Stimulated activated CD4-positive, alpha-beta T cell treated with anti-CD3 and anti-CD28 coated beads, Interleukin-12 subunit alpha, Interleukin-12 subunit beta, amount 100 ng/mL, for 24 hours (primary cell): ENCODE results near the gene TMEM154.
"Not testable (repeated sequence)": the region's sequence is repeated elsewhere in the genome, so short reads cannot be mapped to it uniquely, and the experiment has no call there.

Experiments
- DNase-seq, 2 experiments: peaks; one replicate each; pipeline ENCODE4 v3.0.0-alpha.2; 2020; ENCODE audit warnings: low read depth in 2 of 2

The TMEM154 gene

GRCh38 chr4:152667781-152668180, 12.0 kb downstream of the TMEM154 start:
- no peak for DNase-seq

- no peak for DNase-seq
These were observed 12.9 kb downstream of the TMEM154 start for GRCh38 chr4:152666946-152667345.

DNA sequence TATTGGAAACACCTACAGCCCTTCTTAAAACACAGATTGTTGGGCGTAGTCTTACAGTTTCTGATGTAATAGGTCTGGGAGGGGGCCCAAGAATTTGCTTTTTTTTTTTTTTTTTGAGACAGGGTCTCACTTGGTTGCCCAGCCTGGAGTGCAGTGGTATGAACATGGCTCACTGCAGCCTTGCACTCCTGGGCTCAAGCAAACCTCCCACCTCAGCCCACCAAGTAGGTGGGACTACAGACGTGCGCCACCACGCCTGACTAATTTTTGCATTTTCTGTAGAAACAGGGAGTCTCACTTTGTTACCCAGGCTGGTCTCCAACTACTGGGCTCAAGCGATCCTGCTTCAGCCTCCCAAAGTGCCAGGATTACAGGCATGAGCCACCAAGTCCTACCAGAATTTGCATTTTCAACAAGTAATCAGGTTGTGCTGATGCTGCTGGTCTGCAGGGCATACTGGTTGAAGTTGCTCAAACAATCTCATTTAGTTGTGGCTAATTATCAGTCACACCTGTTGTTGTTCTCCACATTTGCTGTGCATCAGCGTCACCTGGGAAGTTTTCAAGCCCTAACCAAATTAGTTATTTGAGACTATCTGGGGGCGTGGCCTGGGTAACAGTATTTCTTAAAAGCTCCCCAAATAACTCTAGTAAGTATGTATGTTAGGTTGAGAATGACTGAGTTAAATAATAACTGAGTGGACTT, 14.0 kb downstream of the TMEM154 start:
- DNase-seq: no peak

- DNase-seq: not testable (repeated sequence)
These were observed 15.8 kb downstream of the TMEM154 start for GRCh38 chr4:152664067-152664378.

GRCh38 chr4:152663203-152664066, 16.4 kb downstream of the TMEM154 start:
- no peak for DNase-seq

GRCh38 chr4:152661649-152662048, 18.1 kb downstream of the TMEM154 start:
- no peak for DNase-seq

DNA sequence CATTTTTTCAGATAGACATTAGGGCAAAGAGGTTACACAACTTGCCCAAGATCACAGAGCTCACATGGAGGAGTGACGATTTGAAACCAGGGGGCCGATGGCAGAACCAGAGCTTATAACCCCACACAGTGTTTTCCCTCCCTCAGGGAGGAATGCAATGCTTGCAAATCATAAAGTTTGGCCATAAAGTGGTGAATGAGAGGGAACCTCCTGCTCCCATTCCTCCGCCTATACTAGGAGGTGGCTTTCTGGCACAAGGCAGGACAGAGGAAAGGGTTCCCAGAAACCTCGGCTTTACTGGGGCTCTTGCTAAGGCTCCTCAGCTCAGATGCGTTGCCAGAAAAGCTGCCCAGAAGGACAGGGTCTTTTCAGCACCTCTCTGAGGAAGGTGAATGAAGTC, 19.3 kb downstream of the TMEM154 start:
- DNase-seq: no peak

GRCh38 chr4:152659806-152660205, 20.0 kb downstream of the TMEM154 start:
- no peak for DNase-seq

DNA sequence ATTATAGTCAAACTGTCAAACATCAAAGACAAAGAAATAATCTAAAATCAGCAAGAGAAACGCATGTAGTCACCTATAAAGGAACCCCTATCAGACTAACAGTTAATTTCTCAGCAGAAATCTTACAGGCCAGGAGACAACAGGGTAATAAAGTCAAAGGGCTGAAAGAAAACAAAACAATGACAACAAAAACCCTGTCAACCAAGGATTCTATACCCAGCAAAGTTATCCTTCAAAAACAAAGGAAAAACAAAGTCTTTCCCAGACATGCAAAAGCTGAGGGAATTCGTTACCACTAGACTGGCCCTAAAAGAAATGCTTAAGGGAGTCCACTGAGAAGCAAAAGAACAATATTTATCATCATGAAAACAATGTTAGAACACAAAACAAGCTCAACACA, 22.1 kb downstream of the TMEM154 start:
- DNase-seq: no peak

DNA sequence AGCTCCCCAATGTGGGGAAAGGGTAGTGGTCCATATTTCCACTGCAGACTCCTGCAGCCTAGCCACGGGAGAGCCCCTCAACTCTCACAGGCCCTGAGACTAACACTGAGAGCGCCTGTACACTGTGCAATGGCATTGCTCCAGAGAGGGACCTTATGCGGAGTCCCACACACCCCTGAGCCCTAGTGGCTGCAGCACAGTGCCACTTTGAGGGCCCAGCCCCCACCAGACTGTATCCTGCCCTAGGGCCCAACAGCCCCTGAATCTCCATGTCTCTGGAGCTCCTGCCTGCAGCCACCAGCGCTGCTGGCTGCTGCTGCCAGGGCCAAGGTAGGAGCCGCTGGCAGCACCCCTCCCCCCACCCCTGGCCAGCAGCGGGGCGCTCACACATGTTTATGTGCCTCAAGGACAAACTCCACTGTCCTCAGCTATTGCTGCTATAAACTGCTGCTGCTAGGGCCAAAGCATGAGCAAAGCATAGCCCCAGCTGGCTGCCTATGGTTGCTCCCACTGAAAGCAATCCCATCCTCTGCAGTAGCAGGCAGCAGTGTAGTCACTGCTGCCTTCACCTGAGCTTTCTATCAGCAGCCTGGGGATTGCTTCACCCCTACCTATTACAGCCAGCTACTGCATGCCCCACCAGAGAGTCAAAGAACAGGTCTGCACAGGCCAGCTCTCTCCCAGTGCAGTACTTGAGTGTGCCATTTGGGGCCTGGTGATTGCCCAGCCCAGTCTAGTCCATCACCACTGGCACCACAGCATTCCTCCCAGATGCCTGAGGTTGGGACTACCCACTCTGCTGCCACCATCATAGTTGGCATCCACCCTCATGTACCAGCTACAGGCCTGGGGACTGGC, 24.3 kb downstream of the TMEM154 start:
- DNase-seq: no peak

GRCh38 chr4:152652102-152652501, 27.7 kb downstream of the TMEM154 start:
- no peak for DNase-seq

DNA sequence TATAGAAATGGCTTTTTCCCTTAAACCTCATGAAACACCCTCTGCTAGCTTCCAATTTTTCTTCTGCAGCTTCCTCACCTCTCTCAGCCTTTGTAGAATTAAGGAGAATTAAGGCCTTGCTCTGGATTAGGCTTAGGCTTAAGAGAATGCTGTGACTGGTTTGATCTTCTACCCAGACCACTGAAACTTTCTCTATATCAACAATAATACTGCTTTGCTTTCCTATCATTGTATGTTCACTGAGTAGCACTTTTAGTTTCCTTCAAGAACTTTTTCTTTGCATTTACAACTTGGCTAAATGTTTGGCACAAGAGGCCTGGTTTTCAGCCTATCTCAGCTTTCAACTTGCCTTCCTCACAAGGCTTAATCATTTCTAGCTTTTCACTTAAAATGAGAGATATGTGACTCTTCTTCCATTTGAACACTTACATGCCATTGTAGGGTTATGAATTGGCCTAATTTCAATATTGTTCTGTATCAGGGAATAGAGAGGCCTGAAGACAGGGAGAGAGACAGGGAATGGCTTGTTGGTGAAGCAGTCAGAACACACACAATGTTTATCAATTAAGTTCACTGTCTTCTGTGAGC, 28.2 kb downstream of the TMEM154 start:
- no peak for DNase-seq

DNA sequence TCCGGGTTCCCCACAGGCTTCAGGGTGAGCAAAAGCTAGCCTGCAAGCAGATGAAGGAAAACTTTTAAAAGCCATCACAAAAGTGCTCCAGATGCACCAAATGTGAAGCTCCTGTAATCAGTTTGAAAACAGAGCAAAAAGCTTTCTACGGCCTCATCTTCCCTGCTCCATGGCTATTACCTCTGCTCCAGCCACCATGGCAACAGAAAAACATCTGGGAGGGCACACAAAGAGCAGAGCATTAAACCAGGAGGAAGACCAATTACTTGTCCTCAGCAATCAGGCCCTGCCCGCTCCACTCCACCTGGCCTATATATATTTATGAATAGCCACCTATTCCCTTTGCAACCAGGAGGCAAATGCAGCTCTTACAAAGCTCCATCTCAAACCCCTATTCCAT, 33.6 kb downstream of the TMEM154 start:
- no peak for DNase-seq

DNA sequence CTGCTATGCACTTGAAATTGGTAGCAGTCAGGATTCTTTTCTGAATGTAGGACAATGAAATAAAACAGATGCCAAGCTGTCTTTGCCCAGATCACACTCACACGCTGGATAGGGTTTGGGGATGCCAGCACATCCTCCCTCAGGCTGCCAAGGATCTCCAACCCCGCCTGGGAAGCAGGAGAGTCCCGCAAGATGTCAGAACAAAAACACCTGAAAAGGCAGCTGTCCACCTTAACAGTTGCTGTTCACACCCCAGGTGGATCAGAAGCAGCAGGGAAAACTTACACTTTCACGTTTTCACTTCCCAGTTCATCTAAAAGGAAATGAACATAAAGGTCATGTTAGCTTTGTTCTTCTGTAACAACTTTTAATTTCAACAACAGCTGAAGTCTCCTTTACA, 35.7 kb downstream of the TMEM154 start:
- no peak for DNase-seq

- no peak for DNase-seq
These were observed 36.4 kb downstream of the TMEM154 start for GRCh38 chr4:152643153-152644035.

DNA sequence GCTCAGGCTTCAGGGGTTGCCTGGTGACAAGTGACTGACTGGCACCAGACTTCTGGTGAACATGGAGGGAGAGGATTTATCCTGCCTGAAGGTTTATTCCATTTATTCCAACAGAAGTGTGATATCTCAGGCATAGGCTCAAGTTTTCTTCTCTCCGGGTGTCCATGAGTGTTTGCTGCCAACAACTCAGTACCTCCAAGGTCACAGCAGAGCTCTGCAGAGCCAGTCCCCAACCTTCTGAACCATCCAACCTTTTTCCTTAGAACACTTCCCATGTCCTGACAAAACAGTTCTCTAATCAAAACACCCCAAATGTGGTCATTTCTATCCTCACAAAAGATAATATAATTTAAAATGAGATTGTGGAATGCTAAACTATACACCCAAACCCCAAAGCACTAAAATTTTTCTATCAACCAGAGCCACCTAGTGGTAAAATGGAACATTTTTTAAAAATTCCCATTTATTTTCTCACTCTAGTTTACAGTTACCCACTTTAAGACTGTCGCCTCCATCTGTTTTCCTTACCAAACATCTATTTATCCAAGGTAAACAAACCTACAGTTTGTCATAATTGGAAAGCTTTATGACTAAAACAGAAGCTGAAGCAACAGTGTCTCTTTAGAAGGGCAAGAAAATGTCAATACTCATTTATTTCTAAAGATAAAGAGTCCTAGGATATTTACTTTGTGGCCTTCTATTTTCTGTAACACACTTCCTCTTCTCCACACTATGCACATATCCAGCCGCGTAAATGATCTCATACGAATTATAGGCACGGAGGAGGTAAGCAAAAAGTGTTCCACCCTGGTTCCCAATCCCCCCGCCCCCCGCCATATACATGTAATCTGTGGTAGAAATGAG, 39.5 kb downstream of the TMEM154 start:
- DNase-seq: no peak

DNA sequence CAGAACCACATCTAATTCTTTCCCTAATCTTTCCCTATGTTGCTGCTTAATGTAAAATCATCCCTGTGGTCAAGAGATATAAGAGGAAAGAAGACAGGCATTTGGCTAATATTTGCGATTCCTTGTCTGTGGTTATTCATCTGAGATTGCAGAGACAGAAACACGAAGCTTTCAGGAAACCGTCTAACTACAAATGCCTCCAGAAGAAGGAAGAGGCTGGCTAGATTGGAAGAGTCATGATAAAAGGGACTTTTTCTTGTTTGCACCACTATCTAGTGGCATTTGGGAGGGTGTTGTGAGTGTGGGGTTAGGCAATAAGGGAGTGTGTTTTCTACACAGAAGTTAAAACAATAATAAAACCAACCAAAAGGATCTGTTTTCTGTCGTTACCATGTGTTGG, 43.9 kb downstream of the TMEM154 start:
- no peak for DNase-seq

DNA sequence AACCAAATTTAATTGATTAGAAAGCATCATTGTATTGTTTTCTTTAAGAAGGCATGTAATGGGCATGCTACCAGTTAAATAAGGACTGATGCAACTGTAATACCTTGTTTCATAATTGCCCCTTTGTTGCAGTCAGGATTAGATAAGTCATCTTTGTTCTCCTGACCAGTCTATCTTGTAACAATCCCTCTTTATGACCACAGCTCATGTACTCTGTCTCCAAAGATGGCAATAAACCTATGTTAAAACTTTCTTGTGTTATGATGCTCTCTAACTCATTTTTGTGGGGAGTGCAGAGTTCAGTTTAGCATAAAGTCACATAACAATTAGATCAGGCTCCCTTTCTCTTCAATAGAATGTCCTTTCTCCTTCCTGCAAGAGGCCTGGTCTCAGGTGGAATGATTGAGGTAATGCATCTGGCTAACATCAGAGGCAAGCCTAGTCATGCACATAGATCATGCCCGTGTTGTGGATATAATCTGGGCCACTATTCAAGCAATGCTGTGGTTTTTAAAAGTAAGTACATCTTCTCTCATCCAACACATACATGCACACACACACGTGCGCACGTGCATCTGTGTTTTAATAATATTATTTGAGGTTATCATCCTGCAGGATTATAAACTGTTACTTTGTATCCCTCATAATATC, 45.6 kb downstream of the TMEM154 start:
- no peak for DNase-seq

DNA sequence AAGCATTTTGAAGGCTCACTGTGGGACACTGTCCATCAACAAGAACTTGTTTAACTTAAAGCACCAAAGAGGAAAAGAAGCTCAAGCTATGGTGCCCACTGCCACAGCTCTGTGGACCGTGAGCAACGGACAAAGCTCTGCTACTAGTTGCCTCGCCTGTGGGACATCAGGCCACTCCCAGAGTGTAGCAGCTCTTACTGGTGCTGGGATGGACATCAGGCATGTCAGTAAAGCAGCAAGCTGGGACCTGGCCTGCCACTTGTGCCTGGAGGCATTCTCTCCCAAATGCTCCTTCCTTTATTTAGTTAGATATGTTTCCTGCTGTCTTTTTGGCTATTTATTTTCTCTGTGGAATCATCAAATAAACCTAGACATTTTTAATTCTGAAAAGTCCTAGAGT, 46.7 kb downstream of the TMEM154 start:
- no peak for DNase-seq

DNA sequence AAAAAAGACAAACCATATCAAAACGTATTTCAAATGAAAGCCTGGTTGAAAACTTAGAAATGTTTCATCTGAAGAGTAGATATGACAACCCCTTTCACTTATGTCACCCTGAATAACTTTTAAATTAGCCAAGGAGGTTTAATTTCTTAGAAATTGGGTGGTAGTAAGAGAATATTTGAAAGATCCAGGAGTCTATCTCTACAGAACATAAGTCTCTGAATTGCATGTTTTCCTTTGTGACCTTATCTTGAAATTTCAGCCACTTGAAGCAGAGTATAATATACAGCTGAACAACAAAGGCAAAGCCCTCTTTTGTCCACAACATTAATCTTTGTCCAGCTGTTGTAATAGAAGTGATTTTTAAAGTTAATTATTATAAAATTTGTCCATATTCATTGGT, 49.5 kb downstream of the TMEM154 start:
- DNase-seq: no peak
